Activated CD4-positive, alpha-beta T cell treated with anti-CD3 and anti-CD28 coated beads for 36 hours (primary cell): ENCODE results near the gene SLC46A2. TPM values are rescaled to one million over a fixed set of nuclear protein-coding genes. Genes with fewer than 3 reads are reported as not detected.

Experiments used
- ATAC-seq: fragments of 200-7000 bp; cut with Tn5 transposase; one replicate; pipeline ENCODE4 v1.10.0; 2021; ENCODE audit warnings: mild to moderate bottlenecking, moderate library complexity
- CTCF ChIA-PET: fragments of 350-600 bp; sonication (Branson Sonifier 250); formaldehyde crosslinking; loops from one replicate; lab custom pipeline; 2021; ENCODE audit warnings: antibody characterized with exemption; lab: Charles Lee
- POLR2A ChIA-PET: fragments of 350-600 bp; sonication (Branson Sonifier 250); formaldehyde crosslinking; loops from one replicate; lab custom pipeline; 2021; ENCODE audit warnings: antibody characterized with exemption, inconsistent platforms; lab: Charles Lee
- DNase-seq: peaks from one replicate; pipeline ENCODE4 v3.0.0-alpha.2; 2020
- H3K27ac Mint-ChIP-seq: one replicate; pipeline ENCODE4 v1.8.0; 2021; ENCODE audit warnings: mixed read lengths
- H3K27me3 Mint-ChIP-seq: one replicate; pipeline ENCODE4 v1.8.0; 2021; ENCODE audit warnings: mixed read lengths
- H3K36me3 Mint-ChIP-seq: one replicate; pipeline ENCODE4 v1.8.0; 2021; ENCODE audit warnings: low read depth, mixed read lengths
- H3K4me1 Mint-ChIP-seq: one replicate; pipeline ENCODE4 v1.8.0; 2021; ENCODE audit warnings: mixed read lengths
- H3K4me3 Mint-ChIP-seq: one replicate; pipeline ENCODE4 v1.8.0; 2021; ENCODE audit warnings: mild to moderate bottlenecking, moderate library complexity, mixed read lengths
- H3K9me3 Mint-ChIP-seq: one replicate; pipeline ENCODE4 v1.8.0; 2021; ENCODE audit warnings: low read depth, mixed read lengths
- intact Hi-C, 2 experiments: fragments of 100-400 bp; cut with DNase I in 1 of 2; cut with micrococcal nuclease in 1 of 2; formaldehyde crosslinking; loops; one replicate each; pipeline versions ENCODE4 v1.14.2 to v1.15.1; 2022 to 2024; cut with DNase I, micrococcal nuclease
- total RNA-seq, 2 experiments: library from RNA; stranded (reverse); gene quantifications; one replicate each; pipeline ENCODE4 v1.2.3, GENCODE V29; 2021

The SLC46A2 gene
- total RNA-seq, 2 experiments from 2014 or later: not detected

- DNase-seq: no peak
Observed at GRCh38 chr9:112911736-112912135, 21.1 kb upstream of the SLC46A2 start.

GRCh38 chr9:112905084-112905483 is 14.4 kb upstream of the SLC46A2 start:
- H3K9me3 Mint-ChIP-seq: no peaks in the 10 kb centered on the region
- intact Hi-C loops: no loop called here
- H3K27ac Mint-ChIP-seq: no peak overlapping the region
- DNase-seq (no peak), ATAC-seq (no peak)
- ChIA-PET CTCF (interaction anchor here (0.9 to 1.2 kb wide), 3 partner anchors 18 to 66 kb away, joined by 3 read pairs; no protein-coding TSS in a partner anchor), POLR2A (no interaction called here)
- H3K36me3 Mint-ChIP-seq: no peaks in the 10 kb centered on the region
- H3K4me3 Mint-ChIP-seq: no peak overlapping the region
- peaks cover 19% of the 10 kb centered on the region for H3K27me3 Mint-ChIP-seq
- H3K4me1 Mint-ChIP-seq: peaks cover 5% of the 10 kb centered on the region

More at GRCh38 chr9:112911736-112912135, 21.1 kb upstream of the SLC46A2 start:
- no peaks in the 10 kb centered on the region for H3K9me3 Mint-ChIP-seq
- no peak for ATAC-seq
- CTCF ChIA-PET: interaction anchor here (1.2 kb wide), 1 partner anchor 9 kb away, joined by 5 read pairs; no protein-coding TSS in a partner anchor
- no peaks in the 10 kb centered on the region for H3K4me1 Mint-ChIP-seq
- peaks cover 8% of the 10 kb centered on the region for H3K27me3 Mint-ChIP-seq
- no peaks in the 10 kb centered on the region for H3K36me3 Mint-ChIP-seq
- no peak overlapping the region for H3K4me3 Mint-ChIP-seq
- POLR2A ChIA-PET: no interaction called here
- intact Hi-C loops: no loop called here
- no peak overlapping the region for H3K27ac Mint-ChIP-seq

GRCh38 chr9:112900901-112901300 is 10.2 kb upstream of the SLC46A2 start:
- H3K36me3 Mint-ChIP-seq: no peaks in the 10 kb centered on the region
- intact Hi-C loops: loop anchor here in 1 of 2 experiments (5.0 kb wide), 1 partner anchor 814 kb away; no protein-coding TSS in a partner anchor
- H3K27me3 Mint-ChIP-seq: peaks cover 28% of the 10 kb centered on the region
- peaks cover 5% of the 10 kb centered on the region for H3K4me1 Mint-ChIP-seq
- no peaks in the 10 kb centered on the region for H3K9me3 Mint-ChIP-seq
- ChIA-PET POLR2A (no interaction called here), CTCF (no interaction called here)
- ATAC-seq (no peak), DNase-seq (no peak)
- H3K27ac Mint-ChIP-seq: no peak overlapping the region
- H3K4me3 Mint-ChIP-seq: no peak overlapping the region

- Mint-ChIP-seq H3K4me1 (peaks cover 5% of the 10 kb centered on the region), H3K9me3 (no peaks in the 10 kb centered on the region), H3K27ac (no peak overlapping the region), H3K4me3 (no peak overlapping the region), H3K27me3 (peaks cover 31% of the 10 kb centered on the region), H3K36me3 (no peaks in the 10 kb centered on the region)
- ATAC-seq (no peak), DNase-seq (no peak)
- CTCF ChIA-PET: interaction anchor here (1.1 kb wide), 1 partner anchor 55 kb away, joined by 3 read pairs; no protein-coding TSS in a partner anchor
- POLR2A ChIA-PET: no interaction called here
- intact Hi-C loops: loop anchor here in 1 of 2 experiments (5.0 kb wide), 1 partner anchor 813 kb away; no protein-coding TSS in a partner anchor
Observed at GRCh38 chr9:112900488-112900887, 9.8 kb upstream of the SLC46A2 start.

- Mint-ChIP-seq H3K36me3 (no peaks in the 10 kb centered on the region), H3K9me3 (no peaks in the 10 kb centered on the region), H3K4me1 (peaks cover 5% of the 10 kb centered on the region), H3K4me3 (no peak overlapping the region), H3K27me3 (peaks cover 32% of the 10 kb centered on the region), H3K27ac (no peak overlapping the region)
- CTCF ChIA-PET: interaction anchor here (1.0 kb wide), 1 partner anchor 29 kb away, joined by 3 read pairs; no protein-coding TSS in a partner anchor
- intact Hi-C loops: no loop called here
- POLR2A ChIA-PET: no interaction called here
- ATAC-seq (no peak), DNase-seq (no peak)
Observed at GRCh38 chr9:112898872-112899311, 8.2 kb upstream of the SLC46A2 start.

- Mint-ChIP-seq H3K27me3 (peaks cover 39% of the 10 kb centered on the region), H3K9me3 (no peaks in the 10 kb centered on the region), H3K36me3 (no peaks in the 10 kb centered on the region), H3K4me1 (no peaks in the 10 kb centered on the region), H3K27ac (no peak overlapping the region), H3K4me3 (no peak overlapping the region)
- ChIA-PET CTCF (no interaction called here), POLR2A (no interaction called here)
- DNase-seq: no peak
- no peak for ATAC-seq
- intact Hi-C loops: no loop called here
Observed at GRCh38 chr9:112896131-112896530, 5.5 kb upstream of the SLC46A2 start.

- no peaks in the 10 kb centered on the region for H3K4me1 Mint-ChIP-seq
- intact Hi-C loops: loop anchor here in 1 of 2 experiments (5.0 kb wide), 1 partner anchor 47 kb away; no protein-coding TSS in a partner anchor
- H3K27me3 Mint-ChIP-seq: peaks cover 41% of the 10 kb centered on the region
- no peak overlapping the region for H3K4me3 Mint-ChIP-seq
- no peaks in the 10 kb centered on the region for H3K9me3 Mint-ChIP-seq
- no peak overlapping the region for H3K27ac Mint-ChIP-seq
- ChIA-PET CTCF (interaction anchor here (1.3 kb wide), 1 partner anchor 8 kb away, joined by 4 read pairs; no protein-coding TSS in a partner anchor), POLR2A (no interaction called here)
- DNase-seq (no peak), ATAC-seq (no peak)
- H3K36me3 Mint-ChIP-seq: no peaks in the 10 kb centered on the region
Observed at GRCh38 chr9:112894699-112895098, 4.0 kb upstream of the SLC46A2 start.

GRCh38 chr9:112894041-112894440 is 3.4 kb upstream of the SLC46A2 start:
- Mint-ChIP-seq H3K4me1 (no peaks in the 10 kb centered on the region), H3K9me3 (no peaks in the 10 kb centered on the region), H3K27ac (no peak overlapping the region), H3K4me3 (no peak overlapping the region), H3K36me3 (no peaks in the 10 kb centered on the region), H3K27me3 (peaks cover 45% of the 10 kb centered on the region)
- POLR2A ChIA-PET: no interaction called here
- DNase-seq: no peak
- CTCF ChIA-PET: interaction anchor here (1.3 kb wide), 1 partner anchor 9 kb away, joined by 4 read pairs; no protein-coding TSS in a partner anchor
- ATAC-seq: no peak
- intact Hi-C loops: loop anchor here in 1 of 2 experiments (5.0 kb wide), 1 partner anchor 47 kb away; no protein-coding TSS in a partner anchor

GRCh38 chr9:112892981-112893380 is 2.3 kb upstream of the SLC46A2 start:
- Mint-ChIP-seq H3K27me3 (peaks cover 38% of the 10 kb centered on the region), H3K4me1 (no peaks in the 10 kb centered on the region), H3K36me3 (no peaks in the 10 kb centered on the region), H3K27ac (no peak overlapping the region), H3K4me3 (no peak overlapping the region), H3K9me3 (no peaks in the 10 kb centered on the region)
- ChIA-PET CTCF (interaction anchor here (0.5 to 1.2 kb wide), 2 partner anchors 10 to 54 kb away, joined by 3 to 6 read pairs; no protein-coding TSS in a partner anchor), POLR2A (no interaction called here)
- intact Hi-C loops: loop anchor here in 1 of 2 experiments (5.0 kb wide), 1 partner anchor 46 kb away; no protein-coding TSS in a partner anchor
- DNase-seq: no peak
- no peak for ATAC-seq

GRCh38 chr9:112891521-112891920 is 845 bp upstream of the SLC46A2 start:
- no peaks in the 10 kb centered on the region for H3K9me3 Mint-ChIP-seq
- H3K4me1 Mint-ChIP-seq: no peaks in the 10 kb centered on the region
- H3K4me3 Mint-ChIP-seq: no peak overlapping the region
- intact Hi-C loops: loop anchor here in 1 of 2 experiments (5.0 kb wide), 1 partner anchor 44 kb away; no protein-coding TSS in a partner anchor
- ATAC-seq (no peak), DNase-seq (no peak)
- H3K27me3 Mint-ChIP-seq: peaks cover 38% of the 10 kb centered on the region
- H3K27ac Mint-ChIP-seq: no peak overlapping the region
- H3K36me3 Mint-ChIP-seq: no peaks in the 10 kb centered on the region
- ChIA-PET CTCF (interaction anchor here (0.6 to 1.4 kb wide), 2 partner anchors 11 to 322 kb away, joined by 3 to 6 read pairs; no protein-coding TSS in a partner anchor), POLR2A (no interaction called here)

GRCh38 chr9:112887381-112887780 is 3.3 kb downstream of the SLC46A2 start:
- Mint-ChIP-seq H3K9me3 (no peaks in the 10 kb centered on the region), H3K36me3 (no peaks in the 10 kb centered on the region), H3K27me3 (peaks cover 22% of the 10 kb centered on the region), H3K4me1 (no peaks in the 10 kb centered on the region), H3K4me3 (no peak overlapping the region), H3K27ac (no peak overlapping the region)
- ChIA-PET CTCF (interaction anchor here (0.9 to 2.4 kb wide), 2 partner anchors 16 to 34 kb away, joined by 4 to 9 read pairs; no protein-coding TSS in a partner anchor), POLR2A (no interaction called here)
- peak; percentile 38 for DNase-seq
- intact Hi-C loops: no loop called here
- ATAC-seq: no peak

GRCh38 chr9:112886351-112886750 is 4.3 kb downstream of the SLC46A2 start:
- Mint-ChIP-seq H3K9me3 (no peaks in the 10 kb centered on the region), H3K27ac (no peak overlapping the region), H3K4me1 (no peaks in the 10 kb centered on the region), H3K36me3 (no peaks in the 10 kb centered on the region), H3K4me3 (no peak overlapping the region), H3K27me3 (peaks cover 14% of the 10 kb centered on the region)
- CTCF ChIA-PET: no interaction called here
- POLR2A ChIA-PET: interaction anchor here (0.6 kb wide), 1 partner anchor 18 kb away, joined by 4 read pairs; no protein-coding TSS in a partner anchor
- ATAC-seq: no peak
- DNase-seq: no peak
- intact Hi-C loops: no loop called here
